Esophagus squamous epithelium (tissue), 4 donors: ENCODE results near the gene RPA3.

Experiments used
- POLR2A ChIP-seq, 4 donors: fragments of 450-650 bp; IDR thresholded peaks; one replicate each; pipeline ENCODE4 v1.6.1; 2017; ENCODE audit warnings: antibody characterized with exemption in 4 of 4, mild to moderate bottlenecking in 4 of 4, moderate library complexity in 3 of 4
- TF ChIP-seq, protein P1 (sequence below), 6 experiments: fragments of 450-650 bp in 4 of 6; fragments of 200-600 bp in 2 of 6; sonication (generic) in 2 of 6; IDR thresholded peaks; one replicate each; pipeline ENCODE4 v1.5.1; 2016 to 2019; ENCODE audit warnings: antibody characterized with exemption in 6 of 6, mild to moderate bottlenecking in 4 of 6, moderate library complexity in 4 of 6

GRCh38 chr7:7702826-7703225 is 15.6 kb downstream of the RPA3 start:
- TF ChIP-seq, protein P1, sequence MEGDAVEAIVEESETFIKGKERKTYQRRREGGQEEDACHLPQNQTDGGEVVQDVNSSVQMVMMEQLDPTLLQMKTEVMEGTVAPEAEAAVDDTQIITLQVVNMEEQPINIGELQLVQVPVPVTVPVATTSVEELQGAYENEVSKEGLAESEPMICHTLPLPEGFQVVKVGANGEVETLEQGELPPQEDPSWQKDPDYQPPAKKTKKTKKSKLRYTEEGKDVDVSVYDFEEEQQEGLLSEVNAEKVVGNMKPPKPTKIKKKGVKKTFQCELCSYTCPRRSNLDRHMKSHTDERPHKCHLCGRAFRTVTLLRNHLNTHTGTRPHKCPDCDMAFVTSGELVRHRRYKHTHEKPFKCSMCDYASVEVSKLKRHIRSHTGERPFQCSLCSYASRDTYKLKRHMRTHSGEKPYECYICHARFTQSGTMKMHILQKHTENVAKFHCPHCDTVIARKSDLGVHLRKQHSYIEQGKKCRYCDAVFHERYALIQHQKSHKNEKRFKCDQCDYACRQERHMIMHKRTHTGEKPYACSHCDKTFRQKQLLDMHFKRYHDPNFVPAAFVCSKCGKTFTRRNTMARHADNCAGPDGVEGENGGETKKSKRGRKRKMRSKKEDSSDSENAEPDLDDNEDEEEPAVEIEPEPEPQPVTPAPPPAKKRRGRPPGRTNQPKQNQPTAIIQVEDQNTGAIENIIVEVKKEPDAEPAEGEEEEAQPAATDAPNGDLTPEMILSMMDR (IDR thresholded peaks at IDR 0.05) = no peak
- TF ChIP-seq POLR2A (IDR thresholded peaks at IDR 0.05) = no peak
